ENCODE results near the gene SUGP1. TPM values are rescaled to one million over a fixed set of nuclear protein-coding genes. Genes with fewer than 3 reads are reported as not detected.

SUGP1 gene
- total RNA-seq, 1 donor from 2014 or later, result 59.1 TPM

- Histone ChIP-seq H3K79me2 (ENCODE audit: insufficient read depth, low read length) (peaks cover 5% of the 10 kb centered on the region), H2AFZ (ENCODE audit: low read depth, low read length) (no peak overlapping the region), H3K27me3 (ENCODE audit: insufficient read depth, low read length) (no peaks in the 10 kb centered on the region), H3K36me3 (ENCODE audit: insufficient read depth, low read length) (peaks cover 13% of the 10 kb centered on the region), H3K4me3 (ENCODE audit: insufficient read depth, low read depth, low read length) (no peak overlapping the region), H3K27ac (ENCODE audit: low read depth, low read length) (no peak overlapping the region), H3K4me1 (ENCODE audit: insufficient read depth, low read length) (no peaks in the 10 kb centered on the region), H4K20me1 (ENCODE audit: insufficient read depth, low read length) (peaks cover 20% of the 10 kb centered on the region), H3K4me2 (ENCODE audit: low read length) (no peak overlapping the region), H3K9ac (ENCODE audit: low read length) (no peak overlapping the region), H3K9me3 (ENCODE audit: insufficient read depth, low read depth, low read length) (no peaks in the 10 kb centered on the region)
- H3K27me3 Mint-ChIP-seq (ENCODE audit: low read depth, unreplicated experiment), result no peaks in the 10 kb centered on the region
- peaks cover 9% of the 10 kb centered on the region for H3K36me3 Mint-ChIP-seq (ENCODE audit: low read depth, unreplicated experiment)
- H3K4me3 Mint-ChIP-seq (ENCODE audit: unreplicated experiment), result no peak overlapping the region
- DNase-seq (ENCODE audit: low read depth) (no peak), FAIRE-seq (no peak)
- H3K9me3 Mint-ChIP-seq (ENCODE audit: unreplicated experiment), result no peaks in the 10 kb centered on the region
- no peak overlapping the region for H3K27ac Mint-ChIP-seq (ENCODE audit: unreplicated experiment)
- TF ChIP-seq EZH2 (IDR thresholded peaks at IDR 0.05; ENCODE audit: insufficient read depth, low read length) (no peak), CTCF (IDR thresholded peaks at IDR 0.05; ENCODE audit: insufficient read depth, low read depth, low read length) (no peak)
- H3K4me1 Mint-ChIP-seq (ENCODE audit: low read depth, unreplicated experiment), result no peaks in the 10 kb centered on the region
These were observed 11.9 kb downstream of the SUGP1 start for GRCh38 chr19:19308373-19308772.

- H3K27ac ChIP-seq (ENCODE audit: low read depth, low read length), result no peak overlapping the region
- Mint-ChIP-seq H3K27ac (ENCODE audit: unreplicated experiment) (no peak overlapping the region), H3K27me3 (ENCODE audit: low read depth, unreplicated experiment) (no peaks in the 10 kb centered on the region), H3K4me1 (ENCODE audit: low read depth, unreplicated experiment) (no peaks in the 10 kb centered on the region), H3K36me3 (ENCODE audit: low read depth, unreplicated experiment) (peaks cover 13% of the 10 kb centered on the region), H3K9me3 (ENCODE audit: unreplicated experiment) (no peaks in the 10 kb centered on the region), H3K4me3 (ENCODE audit: unreplicated experiment) (no peak overlapping the region)
- H3K27me3 ChIP-seq (ENCODE audit: insufficient read depth, low read length), result no peaks in the 10 kb centered on the region
- H3K9me3 ChIP-seq (ENCODE audit: insufficient read depth, low read depth, low read length), result no peaks in the 10 kb centered on the region
- no peak overlapping the region for H3K4me3 ChIP-seq (ENCODE audit: insufficient read depth, low read depth, low read length)
- no peak overlapping the region for H2AFZ ChIP-seq (ENCODE audit: low read depth, low read length)
- DNase-seq (ENCODE audit: low read depth), result no peak
- peaks cover 20% of the 10 kb centered on the region for H3K36me3 ChIP-seq (ENCODE audit: insufficient read depth, low read length)
- no peaks in the 10 kb centered on the region for H3K4me1 ChIP-seq (ENCODE audit: insufficient read depth, low read length)
- no peak overlapping the region for H3K9ac ChIP-seq (ENCODE audit: low read length)
- H3K4me2 ChIP-seq (ENCODE audit: low read length), result no peak overlapping the region
- TF ChIP-seq EZH2 (IDR thresholded peaks at IDR 0.05; ENCODE audit: insufficient read depth, low read length), result no peak
- no peak for TF ChIP-seq CTCF (IDR thresholded peaks at IDR 0.05; ENCODE audit: insufficient read depth, low read depth, low read length)
- no peaks in the 10 kb centered on the region for H3K79me2 ChIP-seq (ENCODE audit: insufficient read depth, low read length)
- FAIRE-seq, result no peak
- peaks cover 23% of the 10 kb centered on the region for H4K20me1 ChIP-seq (ENCODE audit: insufficient read depth, low read length)
These were observed 14.1 kb downstream of the SUGP1 start for GRCh38 chr19:19306191-19306590.

- Histone ChIP-seq H3K27ac (ENCODE audit: low read depth, low read length) (no peak overlapping the region), H2AFZ (ENCODE audit: low read depth, low read length) (no peak overlapping the region), H3K4me3 (ENCODE audit: insufficient read depth, low read depth, low read length) (no peak overlapping the region), H3K79me2 (ENCODE audit: insufficient read depth, low read length) (no peaks in the 10 kb centered on the region), H4K20me1 (ENCODE audit: insufficient read depth, low read length) (peaks cover 23% of the 10 kb centered on the region), H3K4me1 (ENCODE audit: insufficient read depth, low read length) (no peaks in the 10 kb centered on the region), H3K4me2 (ENCODE audit: low read length) (no peak overlapping the region), H3K9ac (ENCODE audit: low read length) (no peak overlapping the region), H3K27me3 (ENCODE audit: insufficient read depth, low read length) (no peaks in the 10 kb centered on the region), H3K9me3 (ENCODE audit: insufficient read depth, low read depth, low read length) (no peaks in the 10 kb centered on the region), H3K36me3 (ENCODE audit: insufficient read depth, low read length) (peaks cover 20% of the 10 kb centered on the region)
- no peak for DNase-seq (ENCODE audit: low read depth)
- no peak overlapping the region for H3K4me3 Mint-ChIP-seq (ENCODE audit: unreplicated experiment)
- H3K27me3 Mint-ChIP-seq (ENCODE audit: low read depth, unreplicated experiment), result no peaks in the 10 kb centered on the region
- no peak for TF ChIP-seq CTCF (IDR thresholded peaks at IDR 0.05; ENCODE audit: insufficient read depth, low read depth, low read length)
- no peak for TF ChIP-seq EZH2 (IDR thresholded peaks at IDR 0.05; ENCODE audit: insufficient read depth, low read length)
- FAIRE-seq, result no peak
- H3K27ac Mint-ChIP-seq (ENCODE audit: unreplicated experiment), result no peak overlapping the region
- H3K36me3 Mint-ChIP-seq (ENCODE audit: low read depth, unreplicated experiment), result peaks cover 13% of the 10 kb centered on the region
- H3K4me1 Mint-ChIP-seq (ENCODE audit: low read depth, unreplicated experiment), result no peaks in the 10 kb centered on the region
- H3K9me3 Mint-ChIP-seq (ENCODE audit: unreplicated experiment), result no peaks in the 10 kb centered on the region
These were observed 14.6 kb downstream of the SUGP1 start for GRCh38 chr19:19305696-19306095.

Data from astrocyte (in vitro differentiated cells and primary cell).